ENCODE data around the gene TMEM8B.
A peak's percentile ranks its signal among the peaks of the same experiment; 100 is the strongest.
"Not testable (repeated sequence)": the region's sequence is repeated elsewhere in the genome, so short reads cannot be mapped to it uniquely, and the experiment has no call there.

The TMEM8B gene

DNA sequence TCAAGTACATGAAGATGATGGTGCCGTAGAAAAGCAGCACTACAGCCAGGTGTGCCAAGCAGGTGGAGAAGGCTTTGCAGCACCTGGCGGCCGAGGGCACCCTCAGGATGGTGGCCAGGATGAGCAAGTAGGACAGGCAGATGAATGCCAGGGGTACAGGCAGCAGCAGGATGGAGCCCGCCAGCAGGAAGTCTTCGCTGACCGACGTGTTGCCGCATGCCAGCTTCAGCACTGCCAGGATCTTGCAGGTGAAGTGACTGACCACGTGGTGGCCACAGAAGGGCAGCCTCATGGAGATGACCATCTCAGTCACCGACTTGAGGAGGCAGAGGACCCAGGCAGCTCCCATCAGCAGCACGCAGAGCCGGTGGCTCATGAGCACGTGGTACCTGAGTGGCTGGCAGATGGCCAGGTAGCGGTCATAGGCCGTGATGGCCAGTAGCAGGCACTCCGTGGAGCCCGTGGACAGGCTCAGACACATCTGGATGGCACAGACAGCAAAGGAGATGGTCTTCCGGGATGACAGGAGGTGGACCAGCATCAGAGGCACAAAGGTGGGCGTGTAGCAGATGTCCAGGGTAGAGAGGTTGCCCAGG, 40.7 kb downstream of the TMEM8B start:
- DNase-seq = no peak

DNA sequence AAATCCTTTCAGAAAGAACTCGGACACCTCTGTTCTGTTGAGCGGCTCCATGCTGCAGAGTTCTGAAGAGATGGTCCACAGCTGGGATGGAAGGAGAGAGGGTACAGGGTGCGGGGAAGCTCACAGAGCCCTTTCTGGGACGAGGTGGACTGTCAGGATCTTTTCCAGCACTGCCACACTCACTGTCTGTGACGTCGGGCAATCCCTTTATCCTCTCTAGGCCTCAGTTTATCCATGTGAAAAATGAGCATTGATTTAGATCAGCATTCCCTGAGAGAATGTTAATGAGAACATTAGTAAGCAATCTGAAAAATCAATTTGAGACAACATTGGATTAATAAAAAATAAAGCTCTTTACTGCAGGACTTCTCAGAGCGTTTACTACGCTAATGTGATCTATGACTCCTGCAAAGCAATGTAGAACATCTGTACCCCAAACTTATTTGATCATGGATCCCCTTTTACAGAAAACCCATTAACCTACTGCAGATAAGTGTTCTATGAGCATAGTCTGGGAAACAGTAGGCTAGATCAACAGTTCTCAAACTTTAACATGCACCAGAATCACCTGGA, 41.4 kb downstream of the TMEM8B start, which contains the start of gene OR13J1:
Gene OR13J1, minus strand, starts transcription at position 51 of the 573 bp plus-strand sequence. Its CDS starts 0 bp downstream, at position 51.
- no peak for DNase-seq

DNA sequence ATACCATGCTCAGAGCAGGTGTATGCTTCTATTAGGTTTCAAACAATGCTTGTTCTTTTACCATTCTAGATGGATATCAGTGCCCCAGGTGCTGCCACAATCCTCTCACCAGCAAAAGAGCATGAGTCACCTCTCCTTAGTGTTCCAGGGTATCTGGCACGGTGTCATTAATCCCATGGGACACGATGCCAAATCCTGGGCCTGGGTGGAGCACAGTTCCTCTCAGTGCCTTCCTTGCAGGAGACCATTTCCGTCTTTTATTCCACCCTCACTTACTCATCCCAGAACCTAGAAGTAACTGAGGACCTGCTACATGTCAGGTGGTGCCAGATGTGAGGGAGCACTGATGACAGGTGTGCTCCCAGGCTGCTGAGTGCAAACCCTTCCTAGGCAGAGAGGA, 42.5 kb downstream of the TMEM8B start:
- DNase-seq = no peak

DNA sequence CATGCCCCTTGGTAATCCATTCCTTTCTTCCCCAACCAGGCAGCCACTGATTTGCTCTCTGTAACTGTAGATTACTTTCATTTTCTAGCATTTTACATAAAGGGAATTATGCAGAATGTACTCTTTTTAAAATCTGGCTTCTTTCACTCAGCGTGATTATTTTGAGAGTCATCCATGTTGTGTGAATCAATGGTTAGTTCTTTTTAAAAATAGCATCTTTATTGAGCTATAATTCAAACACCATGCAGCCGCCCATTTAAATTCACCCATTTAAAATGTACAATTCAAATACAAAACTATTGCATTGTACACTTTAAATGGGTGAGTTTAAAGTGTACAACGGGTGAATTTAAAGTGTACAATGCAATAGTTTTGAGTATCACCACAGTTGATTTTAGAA, 43.5 kb downstream of the TMEM8B start:
- no peak for DNase-seq

DNA sequence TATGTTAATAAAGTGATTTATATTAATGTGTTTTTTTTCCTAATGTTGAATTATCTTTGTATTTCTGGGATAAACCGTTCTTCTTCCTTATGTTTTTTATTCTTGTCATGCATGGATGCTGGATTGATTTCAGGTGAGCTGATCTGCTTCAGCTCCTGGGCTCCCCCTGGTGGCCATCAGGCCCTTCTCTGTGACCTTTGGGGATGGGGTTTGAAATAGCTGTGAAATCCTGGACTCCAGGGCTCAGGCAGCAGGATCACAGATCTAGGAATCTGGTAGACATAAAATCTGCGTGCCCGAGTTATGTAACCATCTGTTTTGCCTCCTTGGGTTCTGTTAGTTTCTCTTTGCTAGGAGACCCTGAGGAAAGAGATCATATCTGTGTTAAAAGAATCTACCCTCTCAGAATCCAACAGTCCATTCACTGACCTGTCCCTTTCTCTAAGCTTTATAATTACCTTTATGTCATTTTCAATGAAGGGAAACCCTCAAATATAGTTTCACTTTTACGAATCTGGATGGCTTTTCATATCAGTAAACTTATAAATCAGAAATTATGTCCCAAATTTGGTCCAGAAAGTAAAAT, 53.3 kb downstream of the TMEM8B start:
- peak; percentile 78 for DNase-seq

DNA sequence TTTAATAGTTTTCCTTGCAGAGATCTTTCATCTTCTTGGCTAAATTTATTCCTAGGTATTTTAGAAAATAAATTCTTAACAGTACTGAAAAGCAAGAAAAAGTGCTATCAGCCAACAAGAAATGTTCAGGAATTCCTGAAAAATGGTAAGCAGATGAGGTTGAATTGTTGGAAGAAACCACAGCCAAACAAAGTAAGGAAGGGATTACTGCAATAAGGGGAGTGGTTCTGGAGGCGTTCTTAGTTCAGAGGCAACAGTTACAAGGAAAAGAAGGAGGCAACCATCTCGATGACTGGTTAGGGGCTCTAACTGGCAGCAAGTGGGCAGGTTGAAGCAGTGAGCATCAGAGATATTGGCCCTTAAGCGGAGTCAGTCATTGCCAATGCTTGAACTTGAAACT, 54.0 kb downstream of the TMEM8B start:
- peak; percentile 37 for DNase-seq

DNA sequence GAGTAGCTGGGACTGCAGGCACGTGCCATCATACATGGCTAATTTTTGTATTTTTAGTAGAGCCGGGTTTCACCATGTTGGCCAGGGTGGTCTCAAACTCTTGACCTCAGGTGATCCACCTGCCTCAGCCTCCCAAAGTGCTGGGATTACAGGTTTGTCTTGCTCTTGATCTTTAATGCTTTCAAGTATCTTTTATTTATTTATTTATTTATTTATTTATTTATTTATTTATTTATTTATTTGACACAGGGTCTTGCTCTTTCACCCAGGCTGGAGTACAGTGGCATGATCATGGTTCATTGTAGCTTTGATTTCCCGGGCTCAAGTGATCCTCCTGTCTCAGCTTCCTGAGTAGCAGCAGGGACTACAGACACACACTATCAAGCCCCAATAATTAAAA, 55.9 kb downstream of the TMEM8B start:
- DNase-seq = not testable (repeated sequence)

DNA sequence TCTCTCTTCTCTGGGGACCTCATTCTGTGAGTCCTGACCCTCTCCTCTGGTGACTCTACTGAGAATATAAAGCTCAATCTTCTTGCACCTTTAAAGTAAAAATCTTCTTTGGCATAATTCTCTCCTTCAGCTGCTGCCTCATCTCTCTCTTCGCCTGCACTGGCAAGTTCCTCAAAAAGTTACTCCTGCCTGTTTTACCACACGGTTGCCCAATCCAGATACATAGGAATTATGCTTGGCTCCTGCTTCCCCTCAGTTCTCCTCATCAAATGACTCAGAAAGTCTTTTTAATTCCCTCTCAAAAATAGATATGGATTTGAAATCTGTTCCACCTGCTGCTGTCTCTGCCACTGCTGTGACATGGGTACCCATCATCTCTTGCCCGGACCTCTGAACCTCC, 62.6 kb downstream of the TMEM8B start:
- no peak for DNase-seq

DNA sequence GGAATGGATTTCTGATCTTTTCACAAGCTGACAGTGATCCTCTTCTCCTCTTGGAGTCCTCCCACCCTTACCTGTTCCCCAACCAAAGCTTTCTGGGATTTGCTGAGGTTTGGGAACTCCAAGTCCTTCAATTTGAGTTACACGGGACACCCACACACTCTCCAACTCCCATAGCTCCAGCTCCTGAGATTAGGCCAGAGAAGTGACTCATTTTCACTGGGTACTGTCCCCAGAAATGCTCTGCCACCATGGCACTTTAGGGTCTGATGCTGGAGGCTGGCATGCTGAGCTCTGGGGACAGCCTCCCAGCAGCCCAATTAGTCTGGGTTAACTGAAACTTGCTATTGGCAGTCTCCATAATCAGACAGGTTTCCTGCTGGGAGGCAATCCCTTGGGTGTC, 63.0 kb downstream of the TMEM8B start:
- DNase-seq = no peak

DNA sequence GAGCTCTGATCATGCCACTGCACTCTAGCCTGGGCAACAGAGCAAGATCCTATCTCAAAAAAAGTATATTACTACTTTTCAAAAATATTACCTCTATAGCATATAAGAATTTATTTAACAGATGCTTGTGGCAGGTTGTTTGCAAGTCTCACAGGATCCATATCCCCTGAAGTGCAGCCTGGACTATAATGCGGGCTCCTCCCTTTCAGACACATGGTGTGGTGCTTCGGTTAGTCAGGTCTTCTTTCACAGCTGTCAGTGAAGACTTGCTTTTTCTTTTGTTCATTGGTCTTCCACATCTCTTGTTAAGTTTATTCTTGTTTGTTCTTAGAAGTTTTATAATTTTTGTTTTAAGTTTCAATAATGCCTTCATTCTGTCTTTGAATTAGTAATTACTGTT, 67.5 kb downstream of the TMEM8B start:
- DNase-seq = no peak

DNA sequence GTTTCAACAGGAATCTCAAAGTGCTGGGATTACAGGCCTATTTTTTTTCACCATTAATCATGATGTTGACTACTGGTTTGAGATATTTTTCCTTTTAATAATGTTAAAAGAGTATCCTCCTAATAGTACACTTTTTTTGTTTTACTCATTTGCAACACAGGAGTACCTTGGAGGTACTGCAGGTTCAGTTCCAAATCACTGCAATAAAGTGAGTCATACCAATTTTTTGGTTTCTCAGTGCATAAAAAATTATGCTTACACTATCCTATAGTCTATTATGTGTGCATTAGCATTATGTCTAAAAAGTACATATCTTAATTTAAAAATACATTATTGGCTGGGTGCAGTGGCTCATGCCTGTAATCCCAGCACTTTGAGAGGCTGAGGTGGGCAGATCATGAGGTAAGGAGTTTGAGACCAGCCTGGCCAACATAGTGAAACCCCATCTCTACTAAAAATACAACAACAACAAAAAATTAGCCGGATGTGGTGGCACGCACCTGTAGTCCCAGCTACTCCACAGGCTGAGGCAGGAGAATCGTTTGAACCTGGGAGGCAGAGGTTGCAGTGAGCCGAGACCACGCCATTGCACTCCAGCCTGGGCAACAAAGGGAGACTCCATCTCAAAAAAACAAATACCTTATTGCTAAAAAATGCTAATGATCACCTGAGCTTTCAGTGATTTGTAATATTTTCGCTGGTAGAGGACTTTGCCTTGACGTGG, 68.5 kb downstream of the TMEM8B start:
- not testable (repeated sequence) for DNase-seq

DNA sequence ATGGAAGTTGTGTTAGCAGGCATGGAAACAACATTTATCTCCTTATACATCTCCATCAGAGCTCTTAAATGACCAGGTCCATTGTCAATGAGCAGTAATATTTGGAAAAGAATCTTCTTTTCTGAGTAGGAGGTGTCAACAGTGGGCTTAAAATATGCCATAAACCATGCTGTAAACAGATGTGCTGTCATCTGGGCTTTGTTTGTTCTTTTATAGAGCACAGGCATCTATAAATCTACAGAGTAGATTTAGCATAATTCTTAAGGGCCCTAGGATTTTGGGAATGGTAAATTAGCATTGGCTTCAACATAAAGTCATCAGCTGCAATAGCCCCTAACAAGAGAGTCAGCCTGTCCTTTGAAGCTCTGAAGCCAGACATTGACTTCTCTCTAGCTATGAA, 69.3 kb downstream of the TMEM8B start:
- no peak for DNase-seq

DNA sequence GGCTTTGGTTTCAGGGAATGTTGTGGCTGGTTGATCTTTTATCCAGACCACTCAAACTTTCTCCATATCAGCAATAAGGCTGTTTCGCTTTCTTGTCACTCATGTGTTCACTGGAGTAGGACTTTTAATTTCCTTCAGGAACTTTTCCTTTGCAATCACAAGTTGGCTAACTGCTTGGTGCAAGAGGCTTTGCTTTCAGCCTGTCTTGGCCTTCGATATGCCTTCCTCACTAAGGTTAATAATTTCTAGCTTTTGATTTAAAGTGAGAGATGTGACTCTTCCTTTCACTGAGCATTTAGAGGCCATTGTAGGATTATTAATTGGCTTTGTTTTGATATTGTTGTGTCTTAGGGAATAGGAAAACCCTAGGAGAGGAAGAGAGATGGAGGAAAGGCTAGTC, 70.0 kb downstream of the TMEM8B start:
- DNase-seq = no peak

DNA sequence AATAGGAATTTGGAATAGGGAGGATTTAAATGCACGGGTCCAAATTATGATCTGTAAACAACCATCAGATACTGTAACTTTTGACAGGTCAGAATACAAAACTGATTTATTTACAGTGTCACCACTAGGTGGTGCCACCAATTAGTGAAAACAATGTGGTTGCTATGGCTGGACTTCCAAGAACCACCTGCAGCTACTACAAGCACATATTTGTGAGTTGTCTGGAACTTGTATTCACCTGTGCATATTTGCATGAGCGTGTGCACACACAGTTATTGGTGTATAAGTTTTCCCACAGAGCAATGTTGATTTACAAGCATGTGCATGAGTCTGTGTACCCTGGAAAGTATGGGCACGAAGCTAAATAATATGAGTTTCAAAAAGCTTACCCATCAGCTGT, 74.0 kb downstream of the TMEM8B start:
- DNase-seq = peak; percentile 64

DNA sequence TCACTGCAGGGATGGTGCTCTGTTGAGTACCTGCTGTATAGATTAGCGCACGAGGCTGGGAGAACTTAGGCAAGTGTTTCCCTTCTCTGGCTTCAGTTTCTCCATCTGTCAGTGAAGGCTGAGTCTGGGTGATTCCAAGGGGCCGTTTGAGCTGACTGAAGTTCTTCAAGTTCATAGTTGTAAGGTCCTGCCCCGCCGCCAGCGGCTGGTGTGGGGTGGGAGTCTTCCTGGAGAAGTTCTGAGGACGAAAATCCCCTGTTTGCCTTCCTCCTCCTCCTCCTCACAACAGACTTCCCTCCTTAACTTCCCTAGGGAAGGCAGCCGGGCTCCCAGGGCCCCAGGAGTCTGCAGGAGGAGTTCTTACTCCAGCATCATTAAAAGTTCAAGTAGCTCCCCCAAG, 75.3 kb downstream of the TMEM8B start:
- DNase-seq = no peak

DNA sequence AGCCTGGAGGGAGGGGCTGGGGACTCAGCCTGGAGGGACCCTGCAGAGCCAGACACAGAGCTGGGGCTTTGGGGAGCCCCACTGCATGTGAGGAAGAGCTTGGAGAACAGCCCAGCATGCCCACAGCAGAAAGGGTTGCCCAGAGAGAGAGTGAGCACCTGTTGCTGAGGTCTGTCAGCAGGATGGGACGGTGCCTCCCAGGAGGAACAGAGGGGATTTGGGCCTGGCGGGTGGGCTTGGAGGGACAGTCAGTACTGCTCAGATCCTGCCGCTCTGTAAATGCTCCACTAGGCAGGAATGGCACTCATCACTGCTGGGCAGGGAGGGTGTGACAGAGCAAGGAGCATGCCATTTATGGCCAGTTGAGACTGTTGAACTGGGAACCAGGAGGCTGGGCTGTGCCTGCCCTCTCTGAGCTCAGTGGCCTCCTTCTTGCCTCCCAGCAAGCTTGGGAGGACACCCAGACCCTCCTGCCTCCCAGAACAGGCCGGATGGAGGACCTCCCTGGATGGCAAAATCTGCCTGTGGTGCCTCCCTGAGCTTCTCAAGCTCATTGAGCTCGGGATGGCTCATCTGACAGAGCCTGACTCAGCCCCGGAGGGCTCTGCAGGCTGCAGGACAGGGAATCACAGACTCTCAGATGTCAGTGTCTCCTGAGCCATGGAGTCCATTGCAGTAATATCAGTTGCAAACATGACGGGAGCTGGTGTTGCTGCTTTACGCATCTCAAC, 76.2 kb downstream of the TMEM8B start:
- DNase-seq = peak; percentile 54

DNA sequence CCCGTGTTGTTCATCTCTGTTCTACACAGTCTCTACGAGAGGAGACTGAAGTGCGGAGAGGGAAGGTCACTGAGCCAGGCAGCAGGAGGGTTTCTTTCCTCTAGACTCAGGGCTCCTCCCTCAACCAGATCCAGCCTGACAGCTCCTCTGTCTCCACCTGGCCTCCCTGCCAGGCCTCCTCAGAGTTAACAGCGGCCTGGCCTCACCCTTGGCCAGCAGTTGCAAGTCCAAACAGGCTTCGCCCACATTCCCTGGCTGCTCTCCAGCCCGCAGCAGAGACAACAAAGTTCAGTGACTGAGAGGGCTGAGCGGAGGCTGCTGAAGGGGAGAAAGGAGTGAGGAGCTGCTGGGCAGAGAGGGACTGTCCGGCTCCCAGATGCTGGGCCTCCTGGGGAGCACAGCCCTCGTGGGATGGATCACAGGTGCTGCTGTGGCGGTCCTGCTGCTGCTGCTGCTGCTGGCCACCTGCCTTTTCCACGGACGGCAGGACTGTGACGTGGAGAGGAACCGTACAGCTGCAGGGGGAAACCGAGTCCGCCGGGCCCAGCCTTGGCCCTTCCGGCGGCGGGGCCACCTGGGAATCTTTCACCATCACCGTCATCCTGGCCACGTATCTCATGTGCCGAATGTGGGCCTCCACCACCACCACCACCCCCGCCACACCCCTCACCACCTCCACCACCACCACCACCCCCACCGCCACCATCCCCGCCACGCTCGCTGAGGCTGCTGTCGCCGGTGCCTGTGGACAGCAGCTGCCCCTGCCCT, 77.1 kb downstream of the TMEM8B start, which contains the start of gene HRCT1:
Gene HRCT1, plus strand, starts transcription at position 291 of the 768 bp plus-strand sequence. Its CDS starts 86 bp downstream, at position 377.
- peak; percentile 97 for DNase-seq

DNA sequence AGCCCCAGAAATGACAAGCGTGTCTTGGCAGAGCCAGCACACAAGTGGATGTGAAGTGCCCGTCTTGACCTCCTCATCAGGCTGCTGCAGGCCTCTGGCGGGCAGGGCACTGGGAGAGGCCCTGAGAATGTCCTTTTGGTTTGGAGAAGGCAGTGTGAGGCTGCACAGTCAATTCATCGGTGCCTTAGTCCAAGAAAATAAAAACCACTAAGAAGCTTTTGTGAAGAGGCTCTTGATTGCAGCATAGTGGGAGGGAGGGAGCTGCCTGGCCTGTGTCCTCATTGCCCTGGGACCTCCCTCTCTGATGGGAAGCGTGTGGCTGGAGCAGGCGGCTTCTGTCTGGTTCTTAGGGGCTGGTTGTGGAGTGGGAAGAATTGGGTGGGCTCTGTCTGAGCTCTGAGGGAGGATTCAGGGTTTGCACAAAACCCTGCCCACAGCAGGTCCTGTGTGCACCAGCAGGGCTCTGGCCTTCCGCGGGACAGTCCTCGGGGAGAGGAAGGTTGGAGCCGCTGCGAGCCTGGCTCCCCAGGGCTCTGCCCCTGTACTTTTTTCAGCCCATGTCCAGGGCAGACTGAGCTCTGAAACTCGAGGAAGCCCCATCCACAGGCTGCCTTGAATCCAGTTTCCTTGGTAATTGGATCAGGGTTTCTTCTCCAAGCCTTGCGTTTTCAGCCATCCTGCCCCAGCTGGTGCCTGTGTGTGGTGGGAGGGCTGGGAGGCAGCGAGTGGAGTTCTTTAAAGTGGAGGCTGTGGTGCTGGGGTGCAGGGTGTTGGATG, 78.1 kb downstream of the TMEM8B start:
- peak; percentile 91 for DNase-seq

DNA sequence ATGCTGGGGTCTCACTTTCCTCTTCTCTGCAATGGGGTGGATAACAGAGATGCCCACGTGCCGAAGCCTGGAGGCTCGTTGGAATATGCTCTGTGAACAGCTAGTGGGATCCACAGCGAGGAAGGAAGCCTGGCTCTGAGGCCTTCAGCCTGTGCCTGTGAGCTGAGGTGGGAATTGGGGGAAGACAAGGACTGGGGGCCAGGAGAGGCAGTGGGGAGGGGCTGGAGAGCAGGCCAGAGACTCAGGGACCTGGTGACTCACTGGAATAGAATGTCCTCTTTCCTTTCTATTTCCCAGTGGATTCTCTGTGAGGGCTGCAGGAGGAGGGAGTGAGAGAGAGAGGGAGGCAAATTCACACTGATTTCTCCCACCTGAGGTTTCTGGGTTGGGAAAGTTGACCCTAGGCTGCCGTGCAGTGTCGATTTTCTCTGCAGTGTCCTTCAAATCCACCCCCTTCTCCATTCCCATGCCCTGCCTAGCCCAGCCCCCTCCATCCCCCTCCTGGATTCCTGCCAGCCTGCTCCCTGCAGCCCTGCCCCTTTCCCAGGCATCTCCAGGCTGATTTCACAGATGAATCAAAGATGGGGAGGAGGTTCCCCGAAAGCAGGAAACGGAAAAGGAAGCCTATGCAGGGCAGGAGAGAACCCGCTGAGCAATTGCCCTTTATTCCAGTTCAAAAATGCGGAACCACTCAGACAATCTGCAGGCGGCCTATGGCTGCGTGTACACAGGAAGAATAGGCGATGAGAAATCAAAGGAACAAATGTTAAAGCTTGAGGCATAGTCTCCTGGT, 78.9 kb downstream of the TMEM8B start:
- peak; percentile 98 for DNase-seq

DNA sequence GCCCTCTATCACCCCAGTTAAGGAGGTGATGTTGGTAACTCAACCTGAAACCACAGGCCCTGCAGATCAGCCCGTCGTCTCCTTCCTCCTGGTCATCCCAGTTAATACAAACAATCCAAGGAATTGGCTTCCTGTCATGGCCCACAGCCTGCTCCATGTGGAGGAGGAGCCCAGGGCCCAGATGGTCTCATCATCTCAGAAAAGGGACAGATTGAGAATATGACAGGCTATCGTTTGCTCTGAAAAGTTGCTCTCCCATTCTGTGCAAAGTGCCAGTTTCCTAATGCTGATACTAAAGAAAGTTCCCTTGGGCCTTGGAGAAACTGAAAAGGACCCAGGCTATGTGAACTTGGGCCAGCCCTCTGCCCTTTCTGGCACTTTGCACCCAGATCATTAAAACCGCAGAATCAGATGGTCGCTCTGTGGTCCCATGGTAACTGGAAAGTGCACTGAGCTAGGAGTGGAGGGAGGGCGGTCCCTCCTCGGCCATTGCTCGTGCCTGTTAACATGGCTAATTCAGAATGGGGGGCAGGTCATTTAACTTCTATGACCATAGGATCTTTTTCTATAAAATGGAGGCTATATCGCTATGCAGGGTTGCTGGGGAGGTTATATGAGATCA, 79.6 kb downstream of the TMEM8B start:
- peak; percentile 64 for DNase-seq
